Stimulated activated naive CD8-positive, alpha-beta T cell treated with anti-CD3 and anti-CD28 coated beads, Interleukin-15, amount 100 ng/mL, for 72 hours (primary cell): ENCODE results near the gene AHRR.
"Not testable (repeated sequence)": the region's sequence is repeated elsewhere in the genome, so short reads cannot be mapped to it uniquely, and the experiment has no call there.

Experiments used
- ATAC-seq: fragments of 150-1000 bp; cut with Tn5 transposase; 2 replicates; pipeline ENCODE4 v1.10.0; 2021; ENCODE audit warnings: mild to moderate bottlenecking, moderate library complexity
- DNase-seq, 2 donors: peaks; one replicate each; pipeline ENCODE4 v3.0.0; 2021 to 2022
- H3K27ac Mint-ChIP-seq, 2 donors: one replicate each; pipeline ENCODE4 v1.8.0; 2022; ENCODE audit warnings: mild to moderate bottlenecking in 2 of 2, mixed read lengths in 2 of 2, moderate library complexity in 2 of 2
- H3K27me3 Mint-ChIP-seq: one replicate; pipeline ENCODE4 v1.8.0; 2022; ENCODE audit warnings: mixed read lengths
- H3K4me1 Mint-ChIP-seq: one replicate; pipeline ENCODE4 v1.8.0; 2022; ENCODE audit warnings: mild to moderate bottlenecking, mixed read lengths
- H3K4me3 Mint-ChIP-seq, 2 donors: one replicate each; pipeline ENCODE4 v1.8.0; 2022; ENCODE audit warnings: mild to moderate bottlenecking in 2 of 2, mixed read lengths in 2 of 2, moderate library complexity in 1 of 2
- H3K9me3 Mint-ChIP-seq, 2 donors: one replicate each; pipeline ENCODE4 v1.8.0; 2022; ENCODE audit warnings: mixed read lengths in 2 of 2

Gene AHRR

GRCh38 chr5:359301-359897 is 37.9 kb downstream of the AHRR start:
- no peaks in the 10 kb centered on the region for H3K27me3 Mint-ChIP-seq
- no peak for DNase-seq
- H3K4me3 Mint-ChIP-seq = no peak overlapping the region
- peaks cover 13% of the 10 kb centered on the region for H3K4me1 Mint-ChIP-seq
- no peak overlapping the region for H3K27ac Mint-ChIP-seq
- ATAC-seq = no peak
- H3K9me3 Mint-ChIP-seq = peaks cover 9 to 10% of the 10 kb centered on the region in 2 donors

- DNase-seq (no peak), ATAC-seq (no peak)
- Mint-ChIP-seq H3K4me3 (no peak overlapping the region), H3K27ac (no peak overlapping the region), H3K27me3 (no peaks in the 10 kb centered on the region), H3K4me1 (peaks cover 13% of the 10 kb centered on the region), H3K9me3 (peaks cover 11 to 18% of the 10 kb centered on the region in 2 donors)
Observed at GRCh38 chr5:360257-361027, 38.9 kb downstream of the AHRR start.

GRCh38 chr5:362189-362588 is 40.7 kb downstream of the AHRR start:
- Mint-ChIP-seq H3K27ac (peak overlapping the region in 1 of 2 donors; percentile 36), H3K4me1 (peaks cover 20% of the 10 kb centered on the region), H3K27me3 (no peaks in the 10 kb centered on the region), H3K9me3 (peaks cover 11 to 19% of the 10 kb centered on the region in 2 donors), H3K4me3 (no peak overlapping the region)
- ATAC-seq (no peak), DNase-seq (no peak)

GRCh38 chr5:362978-363765 is 41.7 kb downstream of the AHRR start:
- ATAC-seq = peak; percentile 23
- peak in 1 of 2 donors; percentile 7 for DNase-seq
- Mint-ChIP-seq H3K4me1 (peaks cover 30% of the 10 kb centered on the region), H3K27me3 (no peaks in the 10 kb centered on the region), H3K4me3 (no peak overlapping the region), H3K9me3 (peaks cover 11 to 19% of the 10 kb centered on the region in 2 donors), H3K27ac (peak overlapping the region in 1 of 2 donors; percentile 81)

- Mint-ChIP-seq H3K4me3 (no peak overlapping the region), H3K9me3 (peaks cover 11 to 19% of the 10 kb centered on the region in 2 donors), H3K4me1 (peaks cover 43% of the 10 kb centered on the region), H3K27me3 (no peaks in the 10 kb centered on the region), H3K27ac (no peak overlapping the region)
- DNase-seq (no peak), ATAC-seq (no peak)
Observed at GRCh38 chr5:364497-364896, 43.0 kb downstream of the AHRR start.

GRCh38 chr5:366541-367357 is 45.2 kb downstream of the AHRR start:
- no peak overlapping the region for H3K4me3 Mint-ChIP-seq
- no peak overlapping the region for H3K27ac Mint-ChIP-seq
- no peaks in the 10 kb centered on the region for H3K27me3 Mint-ChIP-seq
- ATAC-seq (no peak), DNase-seq (peak in 1 of 2 donors; percentile 3)
- H3K9me3 Mint-ChIP-seq = peaks cover 11 to 19% of the 10 kb centered on the region in 2 donors
- peaks cover 54% of the 10 kb centered on the region for H3K4me1 Mint-ChIP-seq

GRCh38 chr5:367358-368130 is 46.0 kb downstream of the AHRR start:
- no peak overlapping the region for H3K4me3 Mint-ChIP-seq
- ATAC-seq (no peak), DNase-seq (peak in 1 of 2 donors; percentile 9)
- no peaks in the 10 kb centered on the region for H3K27me3 Mint-ChIP-seq
- H3K4me1 Mint-ChIP-seq = peaks cover 60% of the 10 kb centered on the region
- peaks cover 11 to 19% of the 10 kb centered on the region in 2 donors for H3K9me3 Mint-ChIP-seq
- no peak overlapping the region for H3K27ac Mint-ChIP-seq

GRCh38 chr5:368183-369084 is 46.9 kb downstream of the AHRR start:
- H3K4me1 Mint-ChIP-seq = peaks cover 69% of the 10 kb centered on the region
- no peaks in the 10 kb centered on the region for H3K27me3 Mint-ChIP-seq
- H3K9me3 Mint-ChIP-seq = peaks cover 10 to 19% of the 10 kb centered on the region in 2 donors
- DNase-seq (peak in 1 of 2 donors; percentile 32), ATAC-seq (peak; percentile 4)
- peak overlapping the region in 1 of 2 donors; percentile 92 for H3K27ac Mint-ChIP-seq
- H3K4me3 Mint-ChIP-seq = peak overlapping the region; percentile 51 to 59

GRCh38 chr5:369151-369868 is 47.8 kb downstream of the AHRR start:
- H3K27ac Mint-ChIP-seq = peak overlapping the region; percentile 44 to 91
- DNase-seq (peak in 1 of 2 donors; percentile 17), ATAC-seq (peak; percentile 18)
- H3K27me3 Mint-ChIP-seq = no peaks in the 10 kb centered on the region
- peaks cover 72% of the 10 kb centered on the region for H3K4me1 Mint-ChIP-seq
- H3K4me3 Mint-ChIP-seq = peak overlapping the region; percentile 51 to 59
- H3K9me3 Mint-ChIP-seq = peaks cover 1 to 11% of the 10 kb centered on the region in 2 donors

GRCh38 chr5:369869-370236 is 48.3 kb downstream of the AHRR start:
- peaks cover 77% of the 10 kb centered on the region for H3K4me1 Mint-ChIP-seq
- not testable (repeated sequence) for ATAC-seq, H3K9me3 Mint-ChIP-seq, H3K27me3 Mint-ChIP-seq
- peak overlapping the region; percentile 51 to 68 for H3K4me3 Mint-ChIP-seq
- peak overlapping the region; percentile 44 to 91 for H3K27ac Mint-ChIP-seq
- peak in 1 of 2 donors; percentile 6 for DNase-seq

- DNase-seq (peak in 1 of 2 donors; percentile 7), ATAC-seq (no peak)
- H3K27me3 Mint-ChIP-seq = no peaks in the 10 kb centered on the region
- H3K9me3 Mint-ChIP-seq = peaks cover 0 to 2% of the 10 kb centered on the region in 2 donors
- peaks cover 83% of the 10 kb centered on the region for H3K4me1 Mint-ChIP-seq
- H3K4me3 Mint-ChIP-seq = peak overlapping the region in 1 of 2 donors; percentile 68
- H3K27ac Mint-ChIP-seq = peak overlapping the region; percentile 83 to 100
Observed at GRCh38 chr5:370311-370958, 48.9 kb downstream of the AHRR start.

GRCh38 chr5:370959-371810 is 49.7 kb downstream of the AHRR start:
- H3K9me3 Mint-ChIP-seq = no peaks in the 10 kb centered on the region
- peak overlapping the region; percentile 88 to 100 for H3K27ac Mint-ChIP-seq
- H3K27me3 Mint-ChIP-seq = no peaks in the 10 kb centered on the region
- peak in 1 of 2 donors; percentile 10 for DNase-seq
- H3K4me3 Mint-ChIP-seq = peak overlapping the region; percentile 78 to 81
- ATAC-seq = no peak
- peaks cover 91% of the 10 kb centered on the region for H3K4me1 Mint-ChIP-seq
